Measurements from ENCODE around the gene GSTM4. TPM values are rescaled to one million over a fixed set of nuclear protein-coding genes. Genes with fewer than 3 reads are reported as not detected.

The GSTM4 gene
- total RNA-seq, 1 donor: 11.7 TPM

DNA sequence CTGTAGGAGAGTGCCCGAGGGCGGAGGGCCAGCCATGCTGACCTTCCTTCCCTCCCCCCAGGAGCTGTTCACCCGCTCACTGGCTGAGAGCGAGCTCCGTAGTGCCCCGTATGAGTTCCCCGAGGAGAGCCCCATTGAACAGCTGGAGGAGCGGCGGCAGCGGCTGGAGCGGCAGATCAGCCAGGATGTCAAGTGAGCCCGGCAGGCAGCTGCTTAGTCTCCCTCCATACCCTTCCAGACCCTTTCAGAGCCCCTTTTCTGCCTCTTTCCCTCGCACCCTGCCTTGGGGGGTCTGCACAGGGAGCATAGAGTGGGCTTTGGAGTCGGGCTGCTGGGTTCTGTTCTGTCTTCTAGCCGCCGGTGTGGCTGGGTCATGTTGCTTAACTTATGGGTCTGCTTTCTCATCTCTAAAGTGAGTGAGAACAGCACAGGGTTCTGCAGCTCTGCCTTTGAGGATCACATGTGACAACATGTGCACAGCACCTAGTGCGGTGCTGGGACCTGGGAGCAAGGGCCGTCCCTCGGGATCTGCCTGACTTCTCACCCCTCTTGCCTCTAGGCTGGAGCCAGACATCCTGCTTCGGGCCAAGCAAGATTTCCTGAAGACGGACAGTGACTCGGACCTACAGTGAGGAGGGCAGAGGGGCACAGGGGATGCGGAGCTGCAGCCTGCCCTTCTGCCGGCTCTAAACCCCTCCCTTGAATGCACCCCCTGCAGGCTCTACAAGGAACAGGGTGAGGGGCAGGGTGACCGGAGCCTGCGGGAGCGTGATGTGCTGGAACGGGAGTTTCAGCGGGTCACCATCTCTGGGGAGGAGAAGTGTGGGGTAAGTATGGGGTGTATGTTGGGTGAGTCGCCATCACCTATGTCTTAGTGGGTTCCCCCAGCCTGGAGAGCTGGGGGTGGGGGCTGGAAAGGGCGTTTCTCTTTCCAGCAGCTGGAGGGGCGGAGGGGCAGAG, 30.0 kb upstream of the GSTM4 start:
- TF ChIP-seq CTCF (IDR thresholded peaks at IDR 0.05; ENCODE audit: insufficient read depth, low read depth, low read length): no peak
- no peak overlapping the region for H3K4me3 ChIP-seq (ENCODE audit: low read depth, low read length)
- peak; percentile 15 for DNase-seq (ENCODE audit: low read depth)

- no peak for TF ChIP-seq CTCF (IDR thresholded peaks at IDR 0.05; ENCODE audit: insufficient read depth, low read depth, low read length)
- no peak overlapping the region for H3K4me3 ChIP-seq (ENCODE audit: low read depth, low read length)
- no peak for DNase-seq (ENCODE audit: low read depth)
Observed at GRCh38 chr1:109626682-109627408, 29.1 kb upstream of the GSTM4 start.

DNA sequence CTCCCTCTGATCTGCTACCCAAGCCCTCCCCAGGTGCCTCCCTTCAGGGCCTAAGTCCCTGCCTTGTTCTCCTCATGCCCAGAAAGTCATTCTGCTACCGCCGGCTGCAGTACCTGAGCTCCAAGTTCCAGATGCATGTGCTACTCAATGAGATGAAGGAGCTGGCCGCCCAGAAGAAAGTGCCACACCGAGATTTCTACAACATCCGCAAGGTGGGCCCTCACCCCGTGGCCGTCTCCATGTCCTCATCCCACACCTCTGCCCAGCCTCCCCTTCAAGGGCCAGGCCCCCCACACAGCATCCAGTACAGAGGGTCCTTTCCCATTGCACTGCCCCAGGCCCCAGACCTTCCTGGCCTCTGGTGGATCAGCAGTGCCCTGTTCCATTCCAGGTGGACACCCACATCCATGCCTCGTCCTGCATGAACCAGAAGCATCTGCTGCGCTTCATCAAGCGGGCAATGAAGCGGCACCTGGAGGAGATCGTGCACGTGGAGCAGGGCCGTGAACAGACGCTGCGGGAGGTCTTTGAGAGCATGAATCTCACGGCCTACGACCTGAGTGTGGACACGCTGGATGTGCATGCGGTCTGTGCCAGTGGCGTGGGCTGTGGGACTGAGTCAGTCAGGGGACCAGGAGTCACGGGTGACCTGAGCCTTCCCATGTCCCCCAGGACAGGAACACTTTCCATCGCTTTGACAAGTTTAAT, 28.1 kb upstream of the GSTM4 start:
- TF ChIP-seq CTCF (IDR thresholded peaks at IDR 0.05; ENCODE audit: insufficient read depth, low read depth, low read length): no peak
- DNase-seq (ENCODE audit: low read depth): no peak
- H3K4me3 ChIP-seq (ENCODE audit: low read depth, low read length): no peak overlapping the region

GRCh38 chr1:109628540-109629321, 27.2 kb upstream of the GSTM4 start:
- no peak for TF ChIP-seq CTCF (IDR thresholded peaks at IDR 0.05; ENCODE audit: insufficient read depth, low read depth, low read length)
- DNase-seq (ENCODE audit: low read depth): no peak
- H3K4me3 ChIP-seq (ENCODE audit: low read depth, low read length): no peak overlapping the region

DNA sequence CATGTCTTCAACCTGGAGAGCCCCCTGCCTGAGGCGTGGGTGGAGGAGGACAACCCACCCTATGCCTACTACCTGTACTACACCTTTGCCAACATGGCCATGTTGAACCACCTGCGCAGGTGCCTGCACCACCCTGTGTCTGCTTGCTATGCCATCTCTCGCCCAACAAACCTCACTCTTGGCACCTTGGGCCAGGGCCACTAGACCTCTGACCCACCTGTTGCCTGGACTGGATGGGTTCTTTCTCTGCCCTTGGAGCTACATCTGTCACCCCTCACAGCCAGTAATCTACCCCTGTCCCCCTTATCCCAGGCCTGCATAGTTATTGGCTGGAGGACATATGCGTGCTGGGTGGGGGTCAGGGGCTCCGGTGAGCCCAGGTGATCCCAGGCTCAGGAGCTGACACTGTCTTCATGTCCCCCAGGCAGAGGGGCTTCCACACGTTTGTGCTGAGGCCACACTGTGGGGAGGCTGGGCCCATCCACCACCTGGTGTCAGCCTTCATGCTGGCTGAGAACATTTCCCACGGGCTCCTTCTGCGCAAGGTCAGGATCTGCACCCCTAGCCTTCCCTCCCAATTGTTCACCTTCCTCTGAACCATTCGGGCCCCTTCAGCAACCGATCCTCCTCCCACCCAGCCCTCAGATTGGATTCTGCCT, 26.4 kb upstream of the GSTM4 start:
- TF ChIP-seq CTCF (IDR thresholded peaks at IDR 0.05; ENCODE audit: insufficient read depth, low read depth, low read length): no peak
- no peak for DNase-seq (ENCODE audit: low read depth)
- no peak overlapping the region for H3K4me3 ChIP-seq (ENCODE audit: low read depth, low read length)

All from fibroblast of villous mesenchyme (primary cell).